HUDEP-2 (cell line): Measurements from ENCODE around the gene ACACB.
"Not testable (repeated sequence)": the region's sequence is repeated elsewhere in the genome, so short reads cannot be mapped to it uniquely, and the experiment has no call there.

Experiments used
- DNase-seq, 76 experiments: peaks; one replicate each; lab custom pipeline; 2025; ENCODE audit not compliant: unreplicated experiment in 76 of 76; lab: John Stamatoyannopoulos, UW

ACACB gene

GRCh38 chr12:109170324-109170723 is 53.9 kb downstream of the ACACB start:
- DNase-seq, result no peak

GRCh38 chr12:109172787-109173186 is 56.4 kb downstream of the ACACB start:
- not testable (repeated sequence) for DNase-seq

DNA sequence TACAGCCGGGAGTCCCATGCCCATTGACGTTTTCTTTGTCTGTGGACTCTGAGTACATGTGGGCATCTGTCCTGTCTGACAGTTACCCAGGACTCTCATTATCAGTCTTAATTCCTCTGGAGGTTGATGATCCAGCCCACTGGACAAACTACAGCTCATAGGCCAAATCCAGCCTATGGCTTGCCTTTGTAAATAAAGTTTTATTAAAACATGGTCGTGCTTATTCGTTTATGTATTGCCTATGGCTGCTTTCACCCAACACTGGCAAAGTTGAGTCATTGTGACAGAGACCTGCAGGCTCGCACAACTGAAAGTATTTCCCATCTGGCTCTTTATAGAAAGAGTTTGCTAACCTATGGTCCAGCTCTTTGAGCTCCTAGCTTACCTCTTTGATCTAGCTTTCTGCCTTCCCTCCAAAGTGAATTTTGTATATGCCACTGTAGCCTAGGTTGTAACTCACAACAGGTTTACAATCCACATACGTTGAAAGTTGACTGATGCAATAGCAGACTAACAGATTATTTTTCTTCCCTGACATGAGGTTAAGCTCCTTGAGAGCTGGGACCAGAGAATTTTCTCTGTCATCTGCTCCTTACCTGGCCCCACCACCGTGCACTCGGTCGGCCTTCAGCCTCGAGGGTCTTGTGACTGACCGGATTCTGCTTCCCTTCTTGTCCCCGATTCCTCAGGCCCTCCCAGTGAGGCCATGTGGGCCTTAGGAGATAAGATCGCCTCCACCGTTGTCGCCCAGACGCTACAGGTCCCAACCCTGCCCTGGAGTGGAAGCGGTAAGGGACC is 57.3 kb downstream of the ACACB start:
- no peak for DNase-seq

DNA sequence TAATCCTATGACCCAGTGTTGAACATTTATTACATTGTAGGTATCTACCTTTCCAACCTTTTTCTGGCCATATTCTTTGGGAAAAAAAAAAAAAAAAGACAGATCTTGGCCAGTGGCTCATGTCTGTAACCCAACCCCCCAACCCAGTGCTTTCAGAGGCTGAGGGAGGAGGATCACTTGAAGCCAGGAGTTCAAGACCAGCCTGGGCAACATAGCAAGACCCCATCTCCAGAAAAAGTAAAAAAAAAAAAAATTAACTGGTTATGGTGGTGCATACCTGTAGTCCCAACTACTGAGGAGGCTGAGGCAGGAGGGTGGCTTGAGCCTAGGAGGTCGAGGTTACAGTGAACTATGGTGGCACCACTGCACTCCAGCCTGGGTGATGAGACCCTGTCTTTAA is 58.1 kb downstream of the ACACB start:
- DNase-seq, result no peak

DNA sequence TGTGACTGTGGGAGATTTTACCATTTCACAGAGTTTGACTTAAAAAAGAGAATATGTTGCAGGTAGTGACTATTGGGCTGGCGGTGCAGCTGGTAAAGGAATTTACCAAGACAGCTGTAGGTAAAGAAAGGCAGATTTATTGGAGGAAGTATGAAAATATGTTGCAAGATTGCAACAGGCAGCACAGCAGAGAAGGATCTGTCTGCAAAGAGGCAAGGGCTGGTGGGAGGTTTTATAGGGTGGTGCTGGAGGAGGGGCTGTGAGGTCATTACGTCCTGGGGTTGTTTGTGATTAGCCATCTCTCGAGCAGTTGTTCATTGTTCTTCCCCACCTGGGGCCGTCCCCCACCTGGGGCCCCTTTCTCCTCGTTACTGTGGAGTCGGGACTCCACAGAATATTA is 62.1 kb downstream of the ACACB start:
- no peak for DNase-seq

DNA sequence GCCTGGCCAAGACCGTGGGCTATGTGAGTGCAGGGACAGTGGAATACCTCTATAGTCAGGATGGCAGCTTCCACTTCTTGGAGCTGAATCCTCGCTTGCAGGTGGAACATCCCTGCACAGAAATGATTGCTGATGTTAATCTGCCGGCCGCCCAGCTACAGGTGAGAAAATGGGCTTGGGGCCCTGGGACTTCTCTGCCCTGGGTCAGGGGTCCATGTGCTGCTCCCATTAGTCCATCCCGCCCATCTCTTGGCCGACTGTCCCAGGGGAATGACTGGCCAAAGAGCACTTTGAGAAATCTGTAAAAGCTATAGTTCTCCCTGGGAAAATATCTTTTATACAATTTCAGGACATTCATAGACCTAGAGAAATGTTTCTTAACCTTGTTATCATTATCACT is 63.5 kb downstream of the ACACB start:
- DNase-seq, result no peak

GRCh38 chr12:109182041-109182839 is 65.9 kb downstream of the ACACB start:
- no peak for DNase-seq

DNA sequence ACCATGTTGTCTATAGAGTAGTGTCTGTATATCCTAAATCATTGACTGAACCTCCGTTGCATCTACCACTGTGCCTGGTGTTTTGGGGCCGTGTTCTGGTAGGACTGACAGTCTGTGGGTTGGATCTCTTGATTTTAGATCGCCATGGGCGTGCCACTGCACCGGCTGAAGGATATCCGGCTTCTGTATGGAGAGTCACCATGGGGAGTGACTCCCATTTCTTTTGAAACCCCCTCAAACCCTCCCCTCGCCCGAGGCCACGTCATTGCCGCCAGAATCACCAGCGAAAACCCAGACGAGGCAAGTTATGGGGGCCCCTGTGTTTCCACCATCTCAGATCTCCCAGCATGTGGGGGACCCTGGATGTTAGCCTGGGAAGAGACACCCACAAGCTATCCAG is 69.1 kb downstream of the ACACB start:
- no peak for DNase-seq

DNA sequence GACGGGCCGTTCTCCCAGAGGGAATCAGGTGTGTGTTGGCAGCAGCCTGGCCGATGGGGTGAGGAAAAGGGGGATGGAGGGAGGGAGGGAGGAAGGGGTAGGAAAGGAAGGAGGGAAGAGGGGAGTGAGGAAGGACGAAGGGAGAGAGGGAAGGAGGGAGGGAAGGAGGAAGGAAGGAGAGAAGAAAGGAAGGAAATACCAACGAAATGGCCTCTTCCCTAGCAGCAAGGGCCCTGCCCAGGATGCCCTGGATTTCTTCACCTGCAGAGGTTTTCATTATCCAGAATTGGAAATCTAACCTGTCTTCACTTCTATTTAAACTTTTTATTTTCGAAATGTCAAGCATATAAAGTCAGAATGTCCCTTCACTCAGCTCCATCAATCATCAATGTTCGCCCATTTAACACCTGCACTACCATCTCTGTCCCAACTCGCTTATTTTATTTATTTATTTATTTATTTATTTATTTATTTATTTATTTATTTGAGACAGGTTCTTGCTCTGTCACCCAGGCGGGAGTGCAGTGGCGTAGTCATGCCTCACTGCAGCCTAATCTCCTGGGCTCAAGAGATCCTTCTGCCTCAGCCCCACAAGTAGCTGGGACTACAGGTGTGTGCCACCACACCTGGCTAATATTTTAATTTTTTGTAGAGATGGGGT is 70.7 kb downstream of the ACACB start:
- DNase-seq, result no peak

DNA sequence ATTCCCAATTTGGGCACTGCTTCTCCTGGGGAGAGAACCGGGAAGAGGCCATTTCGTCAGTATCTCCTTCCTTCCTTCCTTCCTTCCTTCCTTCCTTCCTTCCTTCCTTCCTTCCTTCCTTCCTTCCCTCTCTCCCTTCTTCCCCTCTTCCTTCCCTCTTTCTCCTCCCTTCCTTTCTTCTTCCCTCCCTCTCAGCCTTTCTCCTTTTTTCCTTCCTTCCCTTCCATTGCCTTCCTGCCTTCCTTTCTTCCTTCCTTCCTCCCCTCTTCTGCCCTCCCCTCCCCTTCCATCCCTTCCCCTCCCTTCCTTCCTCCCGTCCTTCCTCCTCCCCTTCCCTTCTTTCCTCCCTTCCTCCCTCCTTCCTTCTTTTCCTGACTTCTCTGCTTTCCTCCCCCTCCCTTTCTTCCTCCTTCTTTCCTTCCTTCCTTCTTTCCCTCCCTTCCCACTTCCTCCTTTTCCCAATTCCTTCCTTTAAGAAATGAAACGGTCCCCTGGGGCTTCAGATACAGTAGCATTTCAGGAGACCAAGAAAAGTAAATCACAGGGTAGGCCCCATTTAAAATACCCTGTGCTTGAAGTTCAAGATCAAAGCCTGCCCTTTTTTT is 71.8 kb downstream of the ACACB start:
- no peak for DNase-seq

GRCh38 chr12:109189291-109189690 is 72.9 kb downstream of the ACACB start:
- DNase-seq, result no peak

- DNase-seq, result no peak
Observed at GRCh38 chr12:109191621-109192250, 75.3 kb downstream of the ACACB start.

- no peak for DNase-seq
Observed at GRCh38 chr12:109192358-109192757, 76.0 kb downstream of the ACACB start.

DNA sequence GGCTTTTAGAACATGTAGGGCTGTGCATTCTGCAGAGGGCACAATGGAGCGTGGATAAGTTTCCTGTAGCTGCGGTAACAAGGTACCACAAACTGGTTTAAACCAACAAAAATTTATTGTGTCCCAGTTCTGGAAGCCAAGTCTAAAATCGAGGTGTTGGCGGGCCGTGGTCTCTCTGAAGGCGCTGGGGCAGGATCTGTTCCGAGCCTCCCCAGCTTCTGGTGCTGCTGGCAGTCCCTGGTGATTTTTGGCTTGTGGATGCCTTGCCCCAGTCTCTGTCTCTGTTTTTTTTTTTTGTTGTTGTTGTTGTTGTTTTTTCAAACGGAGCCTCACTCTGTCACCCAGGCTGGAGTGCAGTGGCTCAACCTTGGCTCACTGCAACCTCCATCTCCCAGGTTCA is 77.5 kb downstream of the ACACB start:
- no peak for DNase-seq

GRCh38 chr12:109196332-109196731 is 79.9 kb downstream of the ACACB start:
- DNase-seq, result no peak

DNA sequence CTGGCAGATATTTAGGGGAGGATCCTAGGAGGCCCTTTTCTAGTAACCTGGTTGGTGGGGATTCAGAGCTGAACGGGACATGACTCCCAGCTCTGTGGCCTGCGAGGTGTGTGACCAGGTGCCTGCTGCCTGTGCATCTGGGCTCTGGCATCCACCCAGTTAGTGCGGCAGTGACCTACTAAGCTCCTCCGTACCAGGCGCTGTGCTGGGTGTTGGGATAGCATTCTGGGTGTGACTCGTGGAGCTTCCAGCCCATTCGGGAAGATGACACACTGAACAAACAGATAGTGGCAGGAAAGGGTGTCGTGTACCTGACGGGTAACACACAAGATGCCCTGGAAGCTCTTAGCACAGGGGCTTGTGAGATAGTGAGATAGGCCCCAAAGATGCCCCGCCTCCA is 80.9 kb downstream of the ACACB start:
- no peak for DNase-seq

DNA sequence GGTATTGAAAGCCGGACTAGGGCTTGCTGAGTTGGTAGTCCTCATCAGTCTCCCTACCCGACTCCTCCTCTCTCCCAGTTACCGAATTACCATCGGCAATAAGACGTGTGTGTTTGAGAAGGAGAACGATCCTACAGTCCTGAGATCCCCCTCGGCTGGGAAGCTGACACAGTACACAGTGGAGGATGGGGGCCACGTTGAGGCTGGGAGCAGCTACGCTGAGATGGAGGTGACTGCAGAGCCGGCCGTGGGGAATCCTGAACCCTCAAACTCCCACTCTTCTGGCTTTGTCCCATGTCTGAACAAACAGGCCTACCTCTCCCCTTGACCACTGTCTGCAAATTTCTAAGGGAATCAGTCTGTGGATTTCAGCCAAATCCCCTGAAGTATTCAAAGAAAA is 82.9 kb downstream of the ACACB start:
- DNase-seq, result no peak

- no peak for DNase-seq
Observed at GRCh38 chr12:109200825-109201495, 84.6 kb downstream of the ACACB start.

DNA sequence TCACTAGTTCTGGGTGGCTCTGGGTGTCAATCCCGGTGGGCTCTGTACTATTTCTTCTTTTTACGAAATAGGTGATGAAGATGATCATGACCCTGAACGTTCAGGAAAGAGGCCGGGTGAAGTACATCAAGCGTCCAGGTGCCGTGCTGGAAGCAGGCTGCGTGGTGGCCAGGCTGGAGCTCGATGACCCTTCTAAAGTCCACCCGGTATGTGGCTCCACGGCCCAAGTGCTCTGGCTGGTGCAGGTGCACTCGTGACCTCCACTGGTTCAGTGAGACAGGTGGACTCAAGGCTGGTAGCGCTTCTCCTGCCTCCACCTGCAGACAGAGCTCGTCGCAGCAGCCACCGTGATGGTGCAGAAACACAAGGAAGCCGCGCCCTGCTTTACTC is 85.1 kb downstream of the ACACB start:
- DNase-seq, result no peak

DNA sequence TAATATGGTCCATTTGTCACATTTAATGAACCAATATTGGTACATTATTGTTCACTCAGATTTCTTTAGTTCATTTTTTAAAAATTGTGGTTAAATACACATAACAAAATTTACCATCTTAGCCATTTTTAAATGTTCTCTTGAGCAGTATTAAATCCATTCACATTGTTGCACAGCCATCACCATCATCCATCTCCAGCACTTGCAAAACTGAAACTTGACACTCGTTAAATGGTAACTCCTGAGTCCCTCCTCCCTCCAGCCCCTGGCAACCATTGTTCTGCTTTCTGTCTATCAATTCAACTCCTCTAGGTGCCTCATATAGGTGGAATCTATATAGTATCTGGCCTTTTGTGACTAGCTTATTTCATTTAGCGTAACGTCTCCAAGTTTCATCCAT is 86.4 kb downstream of the ACACB start:
- no peak for DNase-seq
